ENCODE data around the gene OSR1. TPM values are rescaled to one million over a fixed set of nuclear protein-coding genes. Genes with fewer than 3 reads are reported as not detected.

OSR1 gene
- polyA plus RNA-seq, 3 donors = not detected

DNA sequence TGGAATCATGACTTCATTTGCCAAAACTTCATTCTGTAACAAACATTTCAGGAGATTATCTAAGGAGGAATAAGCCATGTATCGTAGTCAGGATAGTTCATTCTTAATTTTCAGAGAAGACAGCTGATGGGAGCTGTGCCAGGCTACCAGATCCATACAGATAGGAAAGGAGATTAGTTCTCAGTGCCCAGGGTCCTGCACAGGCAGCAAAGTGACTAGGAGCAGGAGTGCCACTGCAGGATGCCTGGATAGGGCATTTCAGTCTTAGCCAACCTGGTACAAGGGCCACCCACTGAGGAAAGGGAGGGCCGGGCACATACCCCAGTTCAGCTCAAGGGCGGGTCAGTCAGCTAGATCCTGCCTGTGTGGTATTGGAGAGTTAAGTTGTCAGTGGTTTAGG lies 6.7 kb upstream of the OSR1 start:
- no peak overlapping the region for H3K27ac ChIP-seq (ENCODE audit: low read depth in 1 of 2, low read length in 2 of 2)
- H4K20me1 ChIP-seq (ENCODE audit: insufficient read depth, low read length) = no peaks in the 10 kb centered on the region
- H3K4me3 ChIP-seq (replicated peaks in 1 of 3; ENCODE audit: low read depth in 2 of 3, low read length in 3 of 3) = no peak overlapping the region
- Mint-ChIP-seq H3K36me3 (peaks cover 9 to 14% of the 10 kb centered on the region in 2 donors), H3K27ac (peak overlapping the region in 1 of 7 donors; percentile 74), H3K4me3 (peak overlapping the region in 1 of 2 donors; percentile 16), H3K4me1 (peaks cover 27% of the 10 kb centered on the region), H3K9me3 (peaks cover 0 to 23% (median 16%) of the 10 kb centered on the region in 7 donors), H3K27me3 (ENCODE audit: low read depth in 3 of 3) (peaks cover 73 to 86% (median 78%) of the 10 kb centered on the region in 3 donors)
- intact Hi-C loops (cut with micrococcal nuclease) = loop anchor here in 1 of 2 donors (10.0 kb wide), 2 partner anchors 800 to 840 kb away; partner anchors contain the start of gene RDH14
- DNase-seq = no peak
- TF ChIP-seq, protein P1, sequence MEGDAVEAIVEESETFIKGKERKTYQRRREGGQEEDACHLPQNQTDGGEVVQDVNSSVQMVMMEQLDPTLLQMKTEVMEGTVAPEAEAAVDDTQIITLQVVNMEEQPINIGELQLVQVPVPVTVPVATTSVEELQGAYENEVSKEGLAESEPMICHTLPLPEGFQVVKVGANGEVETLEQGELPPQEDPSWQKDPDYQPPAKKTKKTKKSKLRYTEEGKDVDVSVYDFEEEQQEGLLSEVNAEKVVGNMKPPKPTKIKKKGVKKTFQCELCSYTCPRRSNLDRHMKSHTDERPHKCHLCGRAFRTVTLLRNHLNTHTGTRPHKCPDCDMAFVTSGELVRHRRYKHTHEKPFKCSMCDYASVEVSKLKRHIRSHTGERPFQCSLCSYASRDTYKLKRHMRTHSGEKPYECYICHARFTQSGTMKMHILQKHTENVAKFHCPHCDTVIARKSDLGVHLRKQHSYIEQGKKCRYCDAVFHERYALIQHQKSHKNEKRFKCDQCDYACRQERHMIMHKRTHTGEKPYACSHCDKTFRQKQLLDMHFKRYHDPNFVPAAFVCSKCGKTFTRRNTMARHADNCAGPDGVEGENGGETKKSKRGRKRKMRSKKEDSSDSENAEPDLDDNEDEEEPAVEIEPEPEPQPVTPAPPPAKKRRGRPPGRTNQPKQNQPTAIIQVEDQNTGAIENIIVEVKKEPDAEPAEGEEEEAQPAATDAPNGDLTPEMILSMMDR (IDR thresholded peaks at IDR 0.05) = no peak
- no peaks in the 10 kb centered on the region for H3K36me3 ChIP-seq (replicated peaks in 1 of 2; ENCODE audit: control insufficient read depth in 1 of 2, insufficient read depth in 2 of 2, low read length in 2 of 2)
- H3K79me2 ChIP-seq (ENCODE audit: insufficient read depth, low read length) = no peaks in the 10 kb centered on the region
- H3K4me1 ChIP-seq (ENCODE audit: control insufficient read depth in 1 of 2, insufficient read depth in 2 of 2, low read length in 2 of 2) = peaks cover 19 to 20% of the 10 kb centered on the region in 2 donors
- peaks cover 79 to 92% of the 10 kb centered on the region in 2 donors for H3K27me3 ChIP-seq (ENCODE audit: control insufficient read depth in 2 of 2, insufficient read depth in 2 of 2, low read length in 2 of 2)
- 76% methylated on average over 3 of the region's 3 CpGs for WGBS (ENCODE audit: insufficient coverage)
- H3K4me2 ChIP-seq (replicated peaks; ENCODE audit: extremely low read depth, low read length, poor library complexity, severe bottlenecking) = no peak overlapping the region
- H3K9me3 ChIP-seq (replicated peaks in 1 of 2; ENCODE audit: control insufficient read depth in 1 of 2, insufficient read depth in 1 of 2, low read length in 2 of 2) = peaks cover 6 to 25% of the 10 kb centered on the region in 2 donors
- no peak overlapping the region for H2AFZ ChIP-seq (ENCODE audit: insufficient read depth, low read depth, low read length, poor library complexity, severe bottlenecking)
- H3K9ac ChIP-seq (ENCODE audit: insufficient read depth, low read length, poor library complexity, severe bottlenecking) = no peak overlapping the region

DNA sequence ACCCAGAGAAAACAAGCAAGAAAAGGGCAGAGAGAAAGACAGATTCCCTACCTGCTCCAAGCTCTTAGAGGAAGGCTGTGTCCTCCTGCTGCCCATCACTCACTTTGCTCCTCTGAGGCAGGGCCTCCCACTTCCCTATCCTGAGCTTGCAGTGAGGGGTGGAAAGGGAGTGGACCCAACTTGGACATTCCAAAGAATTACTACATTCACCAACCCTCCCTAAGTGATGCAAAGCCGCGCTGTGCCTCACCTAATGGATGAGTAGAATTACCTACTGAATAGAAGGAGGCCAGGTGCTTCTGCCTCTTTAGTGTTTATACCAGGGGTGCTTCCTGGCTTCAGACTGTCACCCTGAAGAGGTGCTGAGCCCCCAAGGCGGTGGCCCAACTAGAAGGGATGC lies 5.6 kb upstream of the OSR1 start:
- peaks cover 82 to 92% of the 10 kb centered on the region in 2 donors for H3K27me3 ChIP-seq (ENCODE audit: control insufficient read depth in 2 of 2, insufficient read depth in 2 of 2, low read length in 2 of 2)
- Mint-ChIP-seq H3K9me3 (peaks cover 0 to 23% (median 15%) of the 10 kb centered on the region in 7 donors), H3K27ac (peak overlapping the region in 1 of 7 donors; percentile 11), H3K27me3 (ENCODE audit: low read depth in 3 of 3) (peaks cover 82 to 93% (median 87%) of the 10 kb centered on the region in 3 donors), H3K4me3 (peak overlapping the region in 1 of 2 donors; percentile 100), H3K36me3 (peaks cover 9 to 14% of the 10 kb centered on the region in 2 donors), H3K4me1 (peaks cover 29% of the 10 kb centered on the region)
- H3K4me3 ChIP-seq (replicated peaks in 1 of 3; ENCODE audit: low read depth in 2 of 3, low read length in 3 of 3) = no peak overlapping the region
- H3K4me2 ChIP-seq (replicated peaks; ENCODE audit: extremely low read depth, low read length, poor library complexity, severe bottlenecking) = no peak overlapping the region
- no peaks in the 10 kb centered on the region for H3K79me2 ChIP-seq (ENCODE audit: insufficient read depth, low read length)
- H2AFZ ChIP-seq (ENCODE audit: insufficient read depth, low read depth, low read length, poor library complexity, severe bottlenecking) = no peak overlapping the region
- H3K4me1 ChIP-seq (ENCODE audit: control insufficient read depth in 1 of 2, insufficient read depth in 2 of 2, low read length in 2 of 2) = peaks cover 19 to 20% of the 10 kb centered on the region in 2 donors
- DNase-seq = no peak
- peaks cover 6 to 33% of the 10 kb centered on the region in 2 donors for H3K9me3 ChIP-seq (replicated peaks in 1 of 2; ENCODE audit: control insufficient read depth in 1 of 2, insufficient read depth in 1 of 2, low read length in 2 of 2)
- intact Hi-C loops (cut with micrococcal nuclease) = loop anchor here in 1 of 2 donors (10.0 kb wide), 2 partner anchors 799 to 839 kb away; partner anchors contain the start of gene RDH14
- H3K9ac ChIP-seq (ENCODE audit: insufficient read depth, low read length, poor library complexity, severe bottlenecking) = no peak overlapping the region
- TF ChIP-seq, protein P1 (IDR thresholded peaks at IDR 0.05) = no peak
- H3K36me3 ChIP-seq (replicated peaks in 1 of 2; ENCODE audit: control insufficient read depth in 1 of 2, insufficient read depth in 2 of 2, low read length in 2 of 2) = no peaks in the 10 kb centered on the region
- WGBS (ENCODE audit: insufficient coverage) = no CpG with 5 or more reads among the region's 3 CpGs
- H4K20me1 ChIP-seq (ENCODE audit: insufficient read depth, low read length) = no peaks in the 10 kb centered on the region
- no peak overlapping the region for H3K27ac ChIP-seq (ENCODE audit: low read depth in 1 of 2, low read length in 2 of 2)
